PC-9 (cell line): ENCODE results near the gene PLEKHA5. TPM values are rescaled to one million over a fixed set of nuclear protein-coding genes. Genes with fewer than 3 reads are reported as not detected.

Experiments
- BruUV-seq: library from RNA; stranded (reverse); fragments of 400-500 nt; replicated peaks from 2 replicates; lab custom pipeline; 2021; lab: Mats Ljungman, UMichigan
- CTCF ChIA-PET: fragments of 300-600 bp; sonication (Branson Sonifier 250); formaldehyde crosslinking; loops from one replicate; lab custom pipeline; 2022; ENCODE audit warnings: antibody characterized with exemption; lab: Charles Lee
- POLR2A ChIA-PET: fragments of 300-600 bp; sonication (Branson Sonifier 250); formaldehyde crosslinking; loops from one replicate; lab custom pipeline; 2022; ENCODE audit warnings: antibody characterized with exemption; ENCODE audit not compliant: unreplicated experiment; lab: Charles Lee
- DNase-seq, 2 experiments: peaks; one replicate each; pipeline versions ENCODE4 v3.0.0 to v3.0.0-alpha.2; 2015 to 2022; ENCODE audit warnings: mixed read lengths in 1 of 2
- H2AFZ ChIP-seq: fragments of 200-600 bp; sonication (generic); 2 replicates; pipeline ENCODE4 v1.8.1; 2017; ENCODE audit warnings: antibody characterized with exemption
- H3F3A ChIP-seq: fragments of 200-600 bp; sonication (generic); 2 replicates; pipeline ENCODE4 v1.8.1; 2017; ENCODE audit warnings: antibody characterized with exemption, mild to moderate bottlenecking, low read depth; ENCODE audit not compliant: insufficient read depth
- H3K27ac ChIP-seq: fragments of 200-600 bp; sonication (generic); 2 replicates; pipeline ENCODE4 v1.6.1; 2016; ENCODE audit warnings: mixed run types
- H3K27me3 ChIP-seq: fragments of 200-600 bp; sonication (generic); 2 replicates; pipeline ENCODE4 v1.6.1; 2016; ENCODE audit warnings: low read depth, mixed run types; ENCODE audit not compliant: insufficient read depth
- H3K36me3 ChIP-seq: fragments of 200-600 bp; sonication (generic); 2 replicates; pipeline ENCODE4 v1.6.1; 2016; ENCODE audit warnings: low read depth, mixed run types
- H3K4me1 ChIP-seq: fragments of 200-600 bp; sonication (generic); replicated peaks from 2 replicates; pipeline ENCODE4 v1.6.1; 2016; ENCODE audit warnings: mixed run types; ENCODE audit not compliant: insufficient read depth
- H3K4me2 ChIP-seq: fragments of 200-600 bp; sonication (generic); 2 replicates; pipeline ENCODE4 v1.6.1; 2017; ENCODE audit warnings: mixed run types
- H3K4me3 ChIP-seq: fragments of 200-600 bp; sonication (generic); 2 replicates; pipeline ENCODE4 v1.6.1; 2016; ENCODE audit warnings: mixed run types
- H3K79me2 ChIP-seq: fragments of 200-600 bp; sonication (generic); 2 replicates; pipeline ENCODE4 v1.6.1; 2017; ENCODE audit warnings: low read depth, mixed run types
- H3K9me2 ChIP-seq: fragments of 200-600 bp; sonication (generic); 2 replicates; pipeline ENCODE4 v1.8.1; 2017; ENCODE audit warnings: mild to moderate bottlenecking; ENCODE audit not compliant: insufficient read depth
- H3K9me3 ChIP-seq: fragments of 200-600 bp; sonication (generic); 2 replicates; pipeline ENCODE4 v1.8.1; 2016; ENCODE audit warnings: low read depth; ENCODE audit not compliant: insufficient read depth
- H4K20me1 ChIP-seq: fragments of 200-600 bp; sonication (generic); 2 replicates; pipeline ENCODE4 v1.8.1; 2017; ENCODE audit not compliant: insufficient read depth
- EZH2 ChIP-seq: fragments of 200-600 bp; sonication (generic); IDR thresholded peaks from 2 replicates; pipeline ENCODE4 v1.8.0; 2017; ENCODE audit warnings: antibody characterized with exemption, low read depth
- intact Hi-C: fragments of 100-400 bp; cut with micrococcal nuclease; formaldehyde crosslinking; loops from one replicate; pipeline ENCODE4 v1.10.0; 2022; ENCODE audit not compliant: unreplicated experiment
- total RNA-seq: library from RNA; stranded (reverse); gene quantifications from 2 replicates; pipeline ENCODE4 v1.2.3, GENCODE V29; 2021
- TF ChIP-seq, protein P1 (sequence below): fragments of 200-600 bp; sonication (generic); conservative IDR thresholded peaks from 2 replicates; pipeline ENCODE4 v1.6.1; 2017; ENCODE audit warnings: mixed run types, antibody characterized with exemption, mild to moderate bottlenecking, moderate library complexity

The PLEKHA5 gene
- total RNA-seq, 1 experiment from 2014 or later, result 54.1 TPM

DNA sequence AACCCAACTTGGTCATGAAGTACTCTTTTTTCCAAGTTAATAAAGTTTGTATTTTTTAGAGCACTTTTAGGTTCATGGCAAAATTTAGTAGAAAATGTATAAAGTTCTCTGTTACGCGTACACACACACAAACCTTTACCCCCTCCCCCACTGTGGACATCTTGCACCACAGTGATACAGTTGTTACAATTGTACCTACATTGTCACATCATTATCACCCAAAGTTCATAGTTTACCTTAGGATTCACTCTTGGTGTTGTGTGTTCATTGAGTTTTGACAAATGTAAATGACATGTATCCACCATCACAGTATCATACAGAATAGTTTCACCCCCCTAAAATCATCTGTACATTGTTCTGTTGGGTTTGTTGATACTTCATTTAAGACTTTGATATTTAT is 23.9 kb downstream of the PLEKHA5 start:
- intact Hi-C loops, result no loop called here
- H3K4me3 ChIP-seq, result no peak overlapping the region
- H3K27ac ChIP-seq, result no peak overlapping the region
- ChIA-PET CTCF (no interaction called here), POLR2A (no interaction called here)
- H2AFZ ChIP-seq, result no peak overlapping the region
- H3K27me3 ChIP-seq, result no peaks in the 10 kb centered on the region
- H3K79me2 ChIP-seq, result 0 out of 2 replicates have a peak, but pooled peaks cover 4% of the 10 kb centered on the region
- H3F3A ChIP-seq, result no peaks in the 10 kb centered on the region; the same call in 1 of the 2 replicates
- no peak for DNase-seq
- H3K4me1 ChIP-seq, result no peaks in the 10 kb centered on the region
- H3K4me2 ChIP-seq, result no peak overlapping the region
- H3K36me3 ChIP-seq, result no peaks in the 10 kb centered on the region
- no peaks in the 10 kb centered on the region for H4K20me1 ChIP-seq
- no peaks in the 10 kb centered on the region for H3K9me3 ChIP-seq
- no TSS peak for BruUV-seq
- no peaks in the 10 kb centered on the region for H3K9me2 ChIP-seq
- no peak for TF ChIP-seq EZH2
- TF ChIP-seq, protein P1, sequence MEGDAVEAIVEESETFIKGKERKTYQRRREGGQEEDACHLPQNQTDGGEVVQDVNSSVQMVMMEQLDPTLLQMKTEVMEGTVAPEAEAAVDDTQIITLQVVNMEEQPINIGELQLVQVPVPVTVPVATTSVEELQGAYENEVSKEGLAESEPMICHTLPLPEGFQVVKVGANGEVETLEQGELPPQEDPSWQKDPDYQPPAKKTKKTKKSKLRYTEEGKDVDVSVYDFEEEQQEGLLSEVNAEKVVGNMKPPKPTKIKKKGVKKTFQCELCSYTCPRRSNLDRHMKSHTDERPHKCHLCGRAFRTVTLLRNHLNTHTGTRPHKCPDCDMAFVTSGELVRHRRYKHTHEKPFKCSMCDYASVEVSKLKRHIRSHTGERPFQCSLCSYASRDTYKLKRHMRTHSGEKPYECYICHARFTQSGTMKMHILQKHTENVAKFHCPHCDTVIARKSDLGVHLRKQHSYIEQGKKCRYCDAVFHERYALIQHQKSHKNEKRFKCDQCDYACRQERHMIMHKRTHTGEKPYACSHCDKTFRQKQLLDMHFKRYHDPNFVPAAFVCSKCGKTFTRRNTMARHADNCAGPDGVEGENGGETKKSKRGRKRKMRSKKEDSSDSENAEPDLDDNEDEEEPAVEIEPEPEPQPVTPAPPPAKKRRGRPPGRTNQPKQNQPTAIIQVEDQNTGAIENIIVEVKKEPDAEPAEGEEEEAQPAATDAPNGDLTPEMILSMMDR, result no peak

DNA sequence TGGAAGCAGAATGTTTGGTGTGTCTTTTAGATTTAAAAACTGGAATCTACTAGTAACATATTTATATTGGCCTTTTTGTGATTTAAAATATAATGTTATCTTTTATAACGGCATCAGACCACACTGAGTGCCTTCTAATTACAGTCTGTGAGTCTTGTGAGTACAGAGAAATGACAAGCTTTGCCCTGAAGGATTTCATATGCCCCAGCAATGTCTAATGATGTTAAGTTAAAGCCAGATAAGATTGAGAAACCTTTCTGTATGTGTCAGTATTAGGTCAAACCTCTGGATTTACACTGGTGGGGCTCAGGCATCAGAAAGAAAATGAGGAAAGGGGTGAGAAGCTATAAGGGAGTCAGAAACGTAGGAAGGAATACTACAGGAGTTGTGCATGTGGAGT is 25.2 kb downstream of the PLEKHA5 start:
- no peaks in the 10 kb centered on the region for H4K20me1 ChIP-seq
- no peaks in the 10 kb centered on the region; the same call in 1 of the 2 replicates for H3F3A ChIP-seq
- no peak for DNase-seq
- no peaks in the 10 kb centered on the region for H3K4me1 ChIP-seq
- H3K4me3 ChIP-seq, result no peak overlapping the region
- no peaks in the 10 kb centered on the region for H3K9me3 ChIP-seq
- CTCF ChIA-PET, result interaction anchor here (0.6 kb wide), 1 partner anchor 17 kb away, joined by 3 read pairs; no protein-coding TSS in a partner anchor
- H3K36me3 ChIP-seq, result no peaks in the 10 kb centered on the region
- BruUV-seq, result no TSS peak
- no peaks in the 10 kb centered on the region for H3K27me3 ChIP-seq
- no peak overlapping the region for H2AFZ ChIP-seq
- H3K79me2 ChIP-seq, result 0 out of 2 replicates have a peak, but pooled peaks cover 4% of the 10 kb centered on the region
- no peaks in the 10 kb centered on the region for H3K9me2 ChIP-seq
- POLR2A ChIA-PET, result no interaction called here
- H3K4me2 ChIP-seq, result no peak overlapping the region
- no peak overlapping the region for H3K27ac ChIP-seq
- intact Hi-C loops, result no loop called here
- TF ChIP-seq, protein P1, result no peak
- TF ChIP-seq EZH2, result no peak

GRCh38 chr12:19155981-19156734 is 26.6 kb downstream of the PLEKHA5 start:
- TF ChIP-seq, protein P1, result no peak
- TF ChIP-seq EZH2, result no peak
- no peaks in the 10 kb centered on the region for H4K20me1 ChIP-seq
- H3K9me3 ChIP-seq, result no peaks in the 10 kb centered on the region
- H3K4me1 ChIP-seq, result no peaks in the 10 kb centered on the region
- no peaks in the 10 kb centered on the region for H3K36me3 ChIP-seq
- DNase-seq, result no peak
- no peak overlapping the region for H3K4me3 ChIP-seq
- intact Hi-C loops, result no loop called here
- ChIA-PET POLR2A (no interaction called here), CTCF (no interaction called here)
- no peak overlapping the region for H2AFZ ChIP-seq
- no peaks in the 10 kb centered on the region for H3F3A ChIP-seq
- H3K27ac ChIP-seq, result no peak overlapping the region
- H3K27me3 ChIP-seq, result no peaks in the 10 kb centered on the region
- H3K9me2 ChIP-seq, result no peaks in the 10 kb centered on the region
- 0 out of 2 replicates have a peak, but pooled peaks cover 4% of the 10 kb centered on the region for H3K79me2 ChIP-seq
- BruUV-seq, result no TSS peak
- H3K4me2 ChIP-seq, result no peak overlapping the region
